HG03280 (cell line): Measurements from ENCODE around the gene NPC1.
"Not testable (repeated sequence)": the region's sequence is repeated elsewhere in the genome, so short reads cannot be mapped to it uniquely, and the experiment has no call there.

Experiments used
- ATAC-seq: cut with Tn5 transposase; IDR thresholded peaks from one replicate; pipeline ENCODE4 v1.9.1; 2021; ENCODE audit warnings: mild to moderate bottlenecking, moderate library complexity; ENCODE audit not compliant: unreplicated experiment

The NPC1 gene

DNA sequence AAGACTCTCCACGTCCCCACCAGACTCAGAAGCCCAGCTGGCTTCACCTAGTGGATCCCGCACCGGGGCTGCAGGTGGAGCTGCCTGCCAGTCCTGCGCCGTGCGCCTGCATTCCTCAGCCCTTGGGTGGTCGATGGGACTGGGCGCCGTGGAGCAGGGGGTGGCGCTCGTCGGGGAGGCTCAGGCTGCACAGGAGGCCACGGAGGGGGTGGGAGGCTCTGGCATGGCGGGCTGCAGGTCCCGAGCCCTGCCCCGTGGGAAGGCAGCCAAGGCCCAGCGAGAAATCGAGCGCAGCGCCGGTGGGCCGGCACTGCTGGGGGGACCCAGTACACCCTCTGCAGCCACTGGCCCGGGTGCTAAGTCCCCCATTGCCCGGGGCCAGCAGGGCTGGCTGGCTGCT, 8.8 kb downstream of the NPC1 start:
- ATAC-seq, result not testable (repeated sequence)

GRCh38 chr18:23575309-23575651, 11.0 kb downstream of the NPC1 start:
- no peak for ATAC-seq

DNA sequence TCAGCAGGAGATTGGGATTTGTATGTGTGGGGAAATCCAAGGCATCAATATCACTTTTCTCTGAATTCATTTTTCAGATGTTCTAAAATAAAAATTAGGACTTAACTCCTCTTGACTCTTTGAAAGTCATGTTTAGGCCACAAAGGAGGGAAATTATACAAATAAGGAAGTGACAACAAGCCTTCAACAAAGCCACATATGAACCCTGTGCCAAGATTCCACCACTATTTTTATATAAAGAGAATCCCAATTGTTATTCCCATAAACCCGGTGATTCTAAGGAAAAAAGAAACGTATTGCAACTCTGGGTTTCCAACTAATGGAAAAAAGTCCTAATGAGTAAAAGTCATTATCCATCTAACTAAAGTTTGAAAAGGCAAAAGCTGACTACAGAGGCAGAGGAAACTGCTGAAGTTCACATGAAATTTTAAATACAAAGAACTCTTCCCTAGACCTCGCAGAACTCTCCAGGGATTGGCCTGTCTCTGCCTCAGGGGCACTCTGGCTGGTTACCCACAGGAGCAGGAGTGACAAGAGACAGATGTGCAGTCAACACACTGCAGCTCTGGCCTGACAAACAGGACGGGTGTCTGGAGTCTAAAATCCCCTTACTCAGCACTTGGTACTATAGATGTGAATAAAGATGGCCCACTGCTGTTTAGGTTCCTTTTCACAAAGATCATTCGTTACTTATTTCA, 11.5 kb downstream of the NPC1 start:
- ATAC-seq, result no peak

GRCh38 chr18:23573626-23574431, 12.5 kb downstream of the NPC1 start:
- no peak for ATAC-seq

GRCh38 chr18:23573020-23573419, 13.3 kb downstream of the NPC1 start:
- ATAC-seq, result no peak

- ATAC-seq, result no peak
Measured at GRCh38 chr18:23572570-23572969, 13.7 kb downstream of the NPC1 start.

DNA sequence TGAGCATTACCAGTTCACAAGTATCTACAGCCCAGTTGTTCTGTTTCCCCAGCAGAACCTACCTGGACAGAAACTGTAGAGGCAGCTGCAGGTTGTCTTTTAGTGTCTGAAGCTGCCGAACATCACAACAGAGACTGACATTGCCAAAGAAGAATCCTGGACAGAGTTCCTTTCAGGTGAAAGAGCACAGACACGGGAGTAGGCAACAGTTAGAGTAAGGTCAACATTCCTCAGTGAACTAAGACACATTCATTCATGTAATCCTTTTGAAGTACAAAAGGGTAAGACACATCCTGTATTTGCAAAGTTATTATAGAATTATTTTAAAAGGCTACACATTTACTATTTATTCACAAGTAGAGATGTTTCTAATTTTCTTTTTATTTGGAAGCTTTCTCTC, 14.3 kb downstream of the NPC1 start:
- no peak for ATAC-seq

GRCh38 chr18:23570912-23571504, 15.3 kb downstream of the NPC1 start:
- no peak for ATAC-seq

DNA sequence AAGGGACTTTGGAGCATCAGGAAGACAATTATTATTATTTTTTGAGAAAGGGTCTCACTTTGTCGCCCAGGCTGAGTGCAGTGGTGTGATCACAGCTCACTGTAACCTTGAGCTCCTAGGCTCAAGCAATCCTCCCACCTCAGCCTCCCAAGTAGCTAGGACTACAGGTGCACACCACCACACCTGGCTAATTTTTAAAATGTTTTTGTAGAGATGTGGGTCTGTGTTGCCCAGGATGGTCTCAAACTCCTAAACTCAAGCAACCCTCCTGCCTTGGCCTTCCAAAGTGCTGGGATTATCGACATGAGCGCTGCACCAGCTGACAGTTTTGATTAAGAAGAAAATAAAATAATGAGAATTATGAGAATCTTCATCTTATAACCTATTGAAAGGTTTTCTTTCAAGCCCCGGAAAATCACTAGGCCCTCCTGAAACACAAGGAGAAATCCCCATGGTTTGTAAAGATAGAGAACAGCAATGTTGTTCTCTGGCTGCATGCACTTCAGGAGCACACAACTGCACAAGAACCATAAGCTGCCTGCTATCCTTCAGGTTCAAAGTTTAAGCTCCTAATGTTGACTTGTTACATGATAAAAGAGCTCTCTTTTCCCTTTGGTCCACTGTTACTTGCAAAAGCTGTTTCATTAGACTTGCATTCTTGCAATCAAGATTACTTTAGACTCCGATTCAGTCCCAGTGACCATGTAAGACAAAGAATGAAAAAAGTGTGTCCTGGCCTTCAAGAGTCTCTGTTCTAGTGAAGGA, 16.8 kb downstream of the NPC1 start:
- ATAC-seq, result no peak

GRCh38 chr18:23568281-23569138, 17.8 kb downstream of the NPC1 start:
- no peak for ATAC-seq

DNA sequence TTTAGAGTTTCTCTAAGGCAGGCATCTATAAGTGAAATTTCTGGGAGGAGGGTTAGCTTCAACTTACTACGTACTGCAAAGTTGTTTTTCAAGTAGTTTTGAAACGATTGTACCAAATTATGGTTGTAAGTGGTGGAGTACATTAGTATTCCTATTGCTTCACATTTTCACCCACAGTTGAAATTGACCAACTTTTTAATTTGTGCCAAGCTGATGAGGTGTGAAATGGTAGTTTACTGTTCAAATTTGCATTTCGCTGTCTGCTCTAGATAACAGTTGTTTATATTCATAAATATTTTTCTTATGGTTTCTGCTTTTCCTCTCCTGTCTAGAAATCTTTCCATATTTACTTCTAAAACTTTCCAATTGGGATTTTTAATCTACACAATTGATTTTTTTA, 18.6 kb downstream of the NPC1 start:
- ATAC-seq, result no peak

DNA sequence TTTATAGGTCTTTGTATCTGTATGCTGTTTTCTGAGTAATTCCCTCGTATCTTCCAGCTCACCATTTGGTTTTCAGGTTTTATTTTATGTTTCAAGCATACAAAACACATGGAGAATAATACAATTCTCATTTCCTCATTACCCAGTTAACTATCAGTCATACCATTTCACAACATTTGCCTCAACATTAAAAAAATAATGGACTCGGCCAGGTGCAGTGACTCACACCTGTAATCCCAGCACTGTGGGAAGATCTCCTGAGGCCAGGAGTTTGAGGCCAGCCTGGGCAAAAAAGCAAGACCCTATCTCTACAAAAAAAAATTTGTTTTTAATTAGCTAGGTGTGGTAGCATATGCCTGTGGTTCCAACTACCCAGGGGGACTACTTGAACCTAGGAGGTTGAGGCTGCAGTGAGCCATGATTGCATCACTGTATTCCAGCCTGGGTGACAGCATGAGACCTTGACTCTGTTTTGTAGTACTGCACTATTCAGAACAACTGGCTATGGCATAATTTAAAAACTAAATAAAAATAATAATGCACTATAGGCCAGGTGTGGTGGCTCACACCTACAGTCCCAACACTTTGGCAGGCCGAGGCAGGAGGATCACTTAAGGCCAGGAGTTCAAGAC, 20.3 kb downstream of the NPC1 start:
- no peak for ATAC-seq

- ATAC-seq, result no peak
Measured at GRCh38 chr18:23563377-23564043, 22.8 kb downstream of the NPC1 start.

- ATAC-seq, result no peak
Measured at GRCh38 chr18:23560186-23560585, 26.1 kb downstream of the NPC1 start.

- ATAC-seq, result not testable (repeated sequence)
Measured at GRCh38 chr18:23557511-23557910, 28.8 kb downstream of the NPC1 start.

- ATAC-seq, result no peak
Measured at GRCh38 chr18:23556145-23556780, 30.0 kb downstream of the NPC1 start.

DNA sequence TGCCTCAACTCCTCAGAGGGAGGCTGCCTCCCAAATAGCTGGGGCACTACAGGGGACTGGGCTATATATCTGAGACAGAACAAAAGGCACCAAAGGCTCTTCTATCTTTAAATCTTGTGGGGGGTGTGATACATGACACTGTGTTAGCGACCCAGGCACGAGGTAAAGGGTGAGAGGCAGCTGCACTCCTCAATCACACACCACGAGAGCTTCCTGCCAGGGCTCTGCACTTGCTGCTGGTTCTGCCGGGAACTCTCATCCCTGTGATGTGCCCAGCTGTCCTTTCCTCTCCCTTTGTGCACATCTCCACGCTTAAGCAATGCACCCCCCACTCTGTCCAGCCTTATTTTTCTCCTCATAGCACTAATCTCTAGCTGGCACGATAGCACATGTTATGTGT, 32.4 kb downstream of the NPC1 start:
- ATAC-seq, result no peak

DNA sequence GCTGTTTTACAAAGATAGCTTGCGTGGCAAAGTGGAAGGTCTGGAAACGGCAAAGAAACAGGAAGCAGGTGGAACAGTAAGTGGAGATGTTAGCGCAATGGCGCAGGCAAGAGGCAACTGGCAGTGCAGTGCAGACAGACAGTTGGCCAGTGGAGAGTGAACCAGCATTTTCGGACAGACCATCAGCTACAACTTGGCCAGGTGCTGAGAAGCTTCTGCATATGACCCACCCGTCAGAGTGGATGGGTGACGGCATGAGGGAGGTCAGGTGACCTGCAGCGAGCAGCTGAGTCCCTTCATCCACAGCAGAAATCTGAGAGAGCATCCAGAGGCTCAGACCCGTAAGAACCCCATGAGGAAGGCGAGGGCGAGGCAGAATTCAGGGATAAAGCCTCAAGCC, 33.8 kb downstream of the NPC1 start:
- ATAC-seq, result no peak

GRCh38 chr18:23551978-23552377, 34.3 kb downstream of the NPC1 start:
- ATAC-seq, result no peak
